Right renal pelvis (tissue), 4 donors: ENCODE results near the gene MAST4. TPM values are rescaled to one million over a fixed set of nuclear protein-coding genes. Genes with fewer than 3 reads are reported as not detected.

Experiments used
- DNase-seq, 4 donors: peaks; one replicate each; pipeline ENCODE4 v3.0.0-alpha.2; 2013; ENCODE audit warnings: low read depth in 4 of 4, low spot score in 3 of 4, missing footprints in 1 of 4
- polyA plus RNA-seq, 4 donors: library from polyadenylated mRNA; unstranded; fragments of 120-200 nt; gene quantifications; one replicate each; pipeline ENCODE4 v1.2.1, GENCODE V29; 2013; ENCODE audit not compliant: insufficient read length in 4 of 4

MAST4 gene
- polyA plus RNA-seq, 4 donors, result 14.1 to 18.1 (median 15.0) TPM

- no peak for DNase-seq
Observed at GRCh38 chr5:67058998-67059743, 463.0 kb downstream of the MAST4 start.

GRCh38 chr5:67059744-67060490 is 463.7 kb downstream of the MAST4 start:
- no peak for DNase-seq

- no peak for DNase-seq
Observed at GRCh38 chr5:67061511-67061910, 465.3 kb downstream of the MAST4 start.

GRCh38 chr5:67063055-67063454 is 466.9 kb downstream of the MAST4 start:
- DNase-seq, result no peak

GRCh38 chr5:67063791-67064190 is 467.6 kb downstream of the MAST4 start:
- no peak for DNase-seq

GRCh38 chr5:67065237-67065636 is 469.0 kb downstream of the MAST4 start:
- DNase-seq, result no peak

- DNase-seq, result no peak
Observed at GRCh38 chr5:67065696-67066095, 469.5 kb downstream of the MAST4 start.

GRCh38 chr5:67066815-67067214 is 470.6 kb downstream of the MAST4 start:
- DNase-seq, result no peak

- no peak for DNase-seq
Observed at GRCh38 chr5:67073045-67073680, 477.0 kb downstream of the MAST4 start.

GRCh38 chr5:67077296-67077695 is 481.1 kb downstream of the MAST4 start:
- DNase-seq, result no peak

GRCh38 chr5:67081261-67081660 is 485.1 kb downstream of the MAST4 start:
- DNase-seq, result no peak

- DNase-seq, result no peak
Observed at GRCh38 chr5:67082941-67083340, 486.7 kb downstream of the MAST4 start.

- DNase-seq, result no peak
Observed at GRCh38 chr5:67085616-67086015, 489.4 kb downstream of the MAST4 start.

- no peak for DNase-seq
Observed at GRCh38 chr5:67089200-67089725, 493.1 kb downstream of the MAST4 start.

- DNase-seq, result no peak
Observed at GRCh38 chr5:67090040-67090439, 493.8 kb downstream of the MAST4 start.

GRCh38 chr5:67090593-67090992 is 494.4 kb downstream of the MAST4 start:
- no peak for DNase-seq

- DNase-seq, result no peak
Observed at GRCh38 chr5:67092535-67092934, 496.3 kb downstream of the MAST4 start.

- DNase-seq, result no peak
Observed at GRCh38 chr5:67093279-67093678, 497.1 kb downstream of the MAST4 start.

GRCh38 chr5:67094476-67095300 is 498.5 kb downstream of the MAST4 start:
- DNase-seq, result no peak

GRCh38 chr5:67095346-67096171 is 499.4 kb downstream of the MAST4 start:
- DNase-seq, result peak in 1 of 4 donors; percentile 15
